ENCODE data around the gene ZNF133.
"Not testable (repeated sequence)": the region's sequence is repeated elsewhere in the genome, so short reads cannot be mapped to it uniquely, and the experiment has no call there.

ZNF133 gene

GRCh38 chr20:18284805-18285533 lies 3.4 kb upstream of the ZNF133 start:
- DNase-seq (ENCODE audit: low read depth) = no peak

- DNase-seq (ENCODE audit: low read depth) = no peak
These were observed 797 bp upstream of the ZNF133 start for GRCh38 chr20:18287546-18287914.

GRCh38 chr20:18288749-18289267 lies 481 bp downstream of the ZNF133 start:
- no peak for DNase-seq (ENCODE audit: low read depth)

DNA sequence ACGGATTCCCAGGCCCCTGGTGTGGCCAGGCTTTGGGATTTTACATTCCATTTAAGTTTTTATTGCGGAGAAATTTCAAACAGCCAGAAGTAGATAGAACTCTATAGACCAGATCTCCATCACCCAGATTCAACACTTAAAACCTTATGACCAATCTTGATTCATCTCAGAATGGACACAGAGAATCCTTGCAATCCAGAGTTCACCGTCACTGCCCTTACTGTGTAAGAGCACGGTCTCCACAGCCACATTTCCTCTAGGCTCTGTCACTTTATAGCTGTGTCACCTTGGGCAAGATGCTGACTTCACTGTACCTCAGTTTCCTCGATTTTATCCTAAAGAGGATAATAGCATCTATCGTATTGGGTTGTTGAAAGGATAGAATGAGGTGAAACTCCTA lies 979 bp downstream of the ZNF133 start:
- DNase-seq (ENCODE audit: low read depth) = no peak

DNA sequence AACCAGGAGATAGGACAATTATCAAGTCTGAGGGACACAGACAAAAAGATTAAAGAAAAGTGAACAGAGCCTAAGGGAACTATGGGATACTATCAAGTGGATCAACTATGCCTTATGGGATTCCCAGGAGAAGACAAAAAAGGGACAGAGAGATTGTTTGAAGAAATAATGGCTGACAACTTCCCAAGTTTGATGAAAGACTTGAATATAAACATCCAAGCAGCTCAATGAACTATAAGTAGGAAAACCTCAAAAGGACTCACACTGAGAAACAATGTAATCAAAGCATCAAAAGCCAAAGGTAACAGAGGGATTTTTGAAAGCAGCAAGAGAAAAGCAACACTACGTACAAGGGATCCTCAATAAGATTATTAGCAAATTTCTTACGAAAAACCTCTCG lies 11.0 kb downstream of the ZNF133 start:
- DNase-seq (ENCODE audit: low read depth) = no peak

DNA sequence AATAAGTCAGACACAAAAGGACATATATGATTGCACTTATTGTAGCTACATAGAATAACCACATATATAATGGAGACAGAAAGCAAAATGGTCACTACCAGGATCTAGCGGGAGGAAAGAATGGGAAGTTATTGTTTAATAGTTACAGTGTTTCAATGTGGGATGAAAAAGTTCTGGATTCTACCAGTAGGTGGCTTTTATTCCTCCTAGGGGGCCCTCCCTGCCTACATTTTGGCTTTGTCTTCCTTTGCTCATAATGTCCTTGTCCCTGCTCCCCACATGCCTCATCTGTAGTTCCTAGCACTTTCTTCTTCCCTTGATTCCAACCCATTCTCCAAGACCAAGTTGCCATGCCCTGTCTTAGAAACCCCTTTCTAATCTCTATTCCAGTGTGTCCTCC lies 16.3 kb downstream of the ZNF133 start:
- no peak for DNase-seq (ENCODE audit: low read depth)

GRCh38 chr20:18307301-18307700 lies 19.0 kb downstream of the ZNF133 start:
- DNase-seq (ENCODE audit: low read depth) = no peak

GRCh38 chr20:18310051-18310450 lies 21.7 kb downstream of the ZNF133 start:
- no peak for DNase-seq (ENCODE audit: low read depth)

DNA sequence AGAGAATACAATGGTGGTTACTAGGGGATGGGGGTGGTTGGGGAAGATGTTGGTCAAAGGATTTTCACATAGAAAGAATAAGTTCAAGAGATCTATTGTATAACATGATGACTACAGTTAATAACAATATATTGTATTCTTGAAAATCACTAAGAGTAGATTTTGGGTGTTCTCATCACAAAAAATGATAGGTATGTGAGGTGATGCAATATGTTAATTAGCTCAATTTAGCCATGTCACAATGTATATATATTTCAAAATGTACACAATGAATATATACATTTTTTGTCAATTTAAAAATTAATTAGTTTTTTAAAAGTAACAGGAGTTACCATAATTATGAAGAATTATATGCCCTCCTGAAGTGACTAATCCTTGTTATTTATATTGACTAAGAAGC lies 22.3 kb downstream of the ZNF133 start:
- no peak for DNase-seq (ENCODE audit: low read depth)

GRCh38 chr20:18312723-18313122 lies 24.4 kb downstream of the ZNF133 start:
- DNase-seq (ENCODE audit: low read depth) = no peak

DNA sequence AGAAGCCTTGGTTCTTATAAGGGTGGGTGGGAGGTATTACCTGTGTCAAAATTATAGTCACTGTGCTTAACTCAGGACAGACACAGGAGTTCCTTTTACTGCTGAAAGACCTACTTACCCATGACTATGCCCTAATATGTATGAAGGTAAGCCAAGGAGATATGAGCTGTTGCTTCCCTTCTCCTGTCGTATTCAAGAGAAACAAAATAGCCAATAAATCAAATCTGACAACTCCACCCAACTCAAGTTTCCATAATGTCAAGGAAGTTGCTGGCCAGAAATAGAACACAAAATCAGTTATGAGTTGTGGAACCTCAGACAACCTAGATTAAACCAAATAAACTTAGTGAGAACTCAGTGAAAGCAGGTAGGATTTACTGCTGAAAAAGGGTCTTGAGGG lies 25.1 kb downstream of the ZNF133 start:
- no peak for DNase-seq (ENCODE audit: low read depth)

DNA sequence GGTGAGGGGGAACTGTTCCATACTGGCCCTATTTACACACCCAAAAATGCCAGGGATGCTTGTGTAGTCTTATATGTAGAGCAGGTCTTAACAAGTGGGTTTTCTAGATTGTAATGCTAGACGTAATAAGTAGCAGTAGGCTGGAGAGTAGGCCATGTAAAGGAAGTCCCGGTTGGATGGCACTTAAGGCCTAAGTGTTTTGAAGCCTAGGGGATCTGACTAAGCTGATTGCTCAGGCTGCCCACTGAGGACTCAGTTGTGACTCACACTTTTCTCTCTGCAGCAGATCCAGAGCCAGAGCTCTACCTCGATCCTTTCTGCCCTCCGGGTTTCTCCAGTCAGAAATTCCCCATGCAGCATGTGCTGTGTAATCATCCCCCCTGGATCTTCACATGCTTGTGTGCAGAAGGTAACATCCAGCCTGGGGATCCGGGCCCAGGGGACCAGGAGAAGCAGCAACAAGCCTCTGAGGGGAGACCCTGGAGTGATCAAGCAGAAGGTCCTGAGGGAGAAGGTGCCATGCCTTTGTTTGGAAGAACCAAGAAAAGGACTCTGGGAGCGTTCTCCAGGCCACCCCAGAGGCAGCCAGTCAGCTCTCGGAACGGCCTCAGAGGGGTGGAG lies 26.6 kb downstream of the ZNF133 start:
- no peak for DNase-seq (ENCODE audit: low read depth)

DNA sequence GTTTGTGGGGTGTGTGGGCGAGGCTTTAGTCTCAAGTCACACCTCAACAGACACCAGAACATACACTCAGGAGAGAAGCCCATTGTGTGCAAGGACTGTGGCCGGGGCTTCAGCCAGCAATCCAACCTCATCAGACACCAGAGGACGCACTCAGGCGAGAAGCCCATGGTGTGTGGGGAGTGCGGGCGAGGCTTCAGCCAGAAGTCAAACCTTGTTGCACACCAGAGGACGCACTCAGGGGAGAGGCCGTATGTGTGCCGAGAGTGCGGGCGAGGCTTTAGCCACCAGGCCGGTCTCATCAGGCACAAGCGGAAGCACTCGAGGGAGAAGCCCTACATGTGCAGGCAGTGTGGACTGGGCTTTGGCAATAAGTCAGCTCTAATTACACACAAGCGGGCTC lies 27.8 kb downstream of the ZNF133 start:
- DNase-seq (ENCODE audit: low read depth) = no peak

DNA sequence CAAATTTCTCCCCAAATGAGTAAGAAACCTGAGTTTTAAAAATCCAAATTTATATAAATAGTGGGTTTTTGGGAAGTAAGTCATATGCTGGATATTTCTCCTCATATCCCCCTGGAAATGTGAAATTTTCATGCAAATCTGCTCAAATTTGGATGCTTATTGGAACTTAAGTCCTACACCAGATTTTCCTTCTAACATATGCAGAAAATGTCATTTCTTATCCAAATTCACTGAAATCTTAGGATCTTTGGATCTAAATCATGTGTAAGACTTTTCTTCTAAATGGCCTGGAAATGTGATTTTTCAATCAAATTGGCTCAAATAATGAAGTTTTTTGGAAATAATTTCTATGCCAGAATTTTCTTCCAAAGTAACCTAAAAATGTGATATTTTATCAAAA lies 33.0 kb downstream of the ZNF133 start:
- no peak for DNase-seq (ENCODE audit: low read depth)

GRCh38 chr20:18321976-18322950 lies 33.9 kb downstream of the ZNF133 start:
- no peak for DNase-seq (ENCODE audit: low read depth)

- no peak for DNase-seq (ENCODE audit: low read depth)
These were observed 35.4 kb downstream of the ZNF133 start for GRCh38 chr20:18323705-18324104.

DNA sequence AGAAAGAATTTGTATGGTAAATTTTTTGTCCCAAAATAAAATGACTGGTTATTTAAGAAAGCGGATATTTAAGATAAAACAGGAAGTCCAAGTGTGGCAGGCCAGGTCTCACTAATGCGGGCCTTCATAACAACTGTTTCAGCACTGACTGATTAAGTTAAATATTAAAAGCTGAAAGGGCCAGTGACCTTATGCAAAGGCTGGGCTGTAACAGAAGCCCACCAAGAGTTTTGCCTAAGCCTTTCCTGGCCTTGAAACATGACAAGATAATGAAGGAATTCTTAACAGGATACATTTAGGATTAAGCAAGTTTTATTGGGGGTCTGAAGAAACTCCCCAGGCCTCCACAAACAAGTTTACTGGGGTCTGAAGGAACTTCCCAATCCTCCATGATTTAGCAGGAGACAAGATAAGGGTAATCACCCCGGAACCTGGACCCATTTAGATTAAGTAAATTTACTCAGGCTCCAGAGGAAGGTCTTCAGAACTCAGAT lies 36.3 kb downstream of the ZNF133 start:
- DNase-seq (ENCODE audit: low read depth) = no peak

GRCh38 chr20:18326990-18327389 lies 38.7 kb downstream of the ZNF133 start:
- DNase-seq (ENCODE audit: low read depth) = no peak

DNA sequence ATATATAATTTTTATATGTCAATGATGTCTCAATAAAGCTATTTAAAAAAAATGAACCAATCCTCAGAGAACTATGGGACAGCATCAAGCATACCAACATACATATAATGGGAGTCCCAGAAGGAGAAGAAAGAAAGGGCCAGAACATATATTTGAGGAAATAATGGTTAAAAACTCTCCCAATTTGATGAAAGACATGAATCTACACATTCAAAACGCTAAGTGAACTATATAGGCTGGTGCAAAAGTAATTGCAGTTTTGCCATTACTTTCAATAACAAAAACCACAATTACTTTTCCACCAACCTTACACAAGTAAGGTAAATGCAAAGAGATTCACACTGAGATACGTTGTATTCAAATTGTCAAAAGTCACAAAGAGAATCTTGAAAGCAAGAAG lies 43.4 kb downstream of the ZNF133 start:
- DNase-seq (ENCODE audit: low read depth) = no peak

- not testable (repeated sequence) for DNase-seq (ENCODE audit: low read depth)
These were observed 61.4 kb downstream of the ZNF133 start for GRCh38 chr20:18349749-18350148.

DNA sequence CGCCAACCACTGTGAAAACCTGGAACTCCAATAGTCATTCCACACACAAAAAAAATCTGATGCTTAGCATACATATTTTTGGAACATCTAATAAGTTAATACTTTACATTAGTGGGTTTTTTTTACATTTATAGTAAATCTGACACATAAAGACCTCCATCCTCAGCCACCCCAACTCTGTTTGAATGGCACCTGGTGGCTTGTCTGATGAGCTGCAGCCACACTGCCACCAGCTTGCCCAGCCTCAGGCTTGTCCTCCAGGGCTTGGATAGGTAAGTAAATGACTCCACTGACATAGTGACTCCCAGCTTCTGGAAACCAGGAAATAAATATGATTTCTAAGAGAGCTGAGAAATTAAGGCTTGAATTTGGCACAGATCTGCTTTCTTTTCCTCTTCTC lies 71.5 kb downstream of the ZNF133 start:
- no peak for DNase-seq (ENCODE audit: low read depth)

- DNase-seq (ENCODE audit: low read depth) = no peak
These were observed 72.3 kb downstream of the ZNF133 start for GRCh38 chr20:18360635-18361034.
